CD4-positive, alpha-beta T cell treated with Interleukin-21 for 1 hour (primary cell): Measurements from ENCODE around the gene SEMA6C.
"Not testable (repeated sequence)": the region's sequence is repeated elsewhere in the genome, so short reads cannot be mapped to it uniquely, and the experiment has no call there.

Experiments used
- DNase-seq: peaks from one replicate; pipeline ENCODE4 v3.0.0-alpha.2; 2020

Gene SEMA6C

GRCh38 chr1:151146412-151147131, at the start of gene SEMA6C:
TSS of gene SEMA6C (minus strand) at chr1:151146631. CDS start at chr1:151142621, 4,010 bp downstream.
- DNase-seq = peak; percentile 88

DNA sequence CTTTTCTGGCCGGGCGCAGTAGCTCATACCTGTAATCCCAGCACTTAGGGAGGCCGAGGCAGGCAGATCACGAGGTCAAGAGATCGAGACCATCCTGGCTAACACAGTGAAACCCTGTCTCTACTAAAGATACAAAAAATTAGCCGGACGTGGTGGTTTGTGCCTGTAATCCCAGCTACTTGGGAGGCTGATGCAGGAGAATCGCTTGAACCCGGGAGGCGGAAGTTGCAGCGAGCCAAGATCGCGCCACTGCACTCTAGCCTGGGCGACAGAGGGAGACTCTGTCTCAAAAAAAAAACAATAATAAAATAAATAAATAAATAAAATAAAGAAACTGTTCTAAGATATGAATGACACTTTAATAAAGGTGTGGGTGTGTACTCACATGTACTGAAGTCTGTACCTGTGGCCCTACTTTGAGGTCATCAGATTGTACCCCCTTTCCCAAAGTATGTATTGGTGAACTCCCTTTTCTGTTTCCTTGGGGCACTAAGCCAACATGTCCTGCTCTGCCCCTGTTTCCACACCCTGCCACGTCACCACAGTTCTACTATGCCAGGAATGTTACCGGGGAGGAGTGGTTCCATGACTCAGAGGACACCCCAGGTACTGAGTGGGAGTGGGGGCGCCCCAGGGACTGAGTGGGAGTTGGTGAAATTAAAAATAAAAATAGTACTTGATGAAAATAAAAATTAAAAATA, 48.6 kb upstream of the SEMA6C start:
- DNase-seq = not testable (repeated sequence)

DNA sequence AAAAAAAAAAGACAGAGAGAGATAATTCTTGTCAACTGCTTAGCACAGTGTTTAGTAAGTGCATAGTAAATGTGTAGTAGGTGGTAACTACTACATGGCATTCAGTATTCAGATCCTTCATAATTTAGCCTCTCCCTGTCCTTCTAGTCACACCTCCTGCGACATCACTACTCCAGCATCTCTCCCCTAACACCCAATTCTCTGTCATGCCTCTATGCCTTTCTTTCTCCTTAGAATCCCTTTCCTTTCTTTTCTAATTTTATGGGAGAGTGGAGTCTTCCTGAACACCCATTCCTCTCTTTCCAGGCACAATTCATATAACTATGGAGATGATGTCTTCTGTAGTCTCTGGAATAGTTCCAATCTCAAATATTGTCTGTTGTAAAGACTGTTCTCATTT, 47.4 kb upstream of the SEMA6C start:
- DNase-seq = no peak

- no peak for DNase-seq
Measured at GRCh38 chr1:151193304-151193703, 46.9 kb upstream of the SEMA6C start.

DNA sequence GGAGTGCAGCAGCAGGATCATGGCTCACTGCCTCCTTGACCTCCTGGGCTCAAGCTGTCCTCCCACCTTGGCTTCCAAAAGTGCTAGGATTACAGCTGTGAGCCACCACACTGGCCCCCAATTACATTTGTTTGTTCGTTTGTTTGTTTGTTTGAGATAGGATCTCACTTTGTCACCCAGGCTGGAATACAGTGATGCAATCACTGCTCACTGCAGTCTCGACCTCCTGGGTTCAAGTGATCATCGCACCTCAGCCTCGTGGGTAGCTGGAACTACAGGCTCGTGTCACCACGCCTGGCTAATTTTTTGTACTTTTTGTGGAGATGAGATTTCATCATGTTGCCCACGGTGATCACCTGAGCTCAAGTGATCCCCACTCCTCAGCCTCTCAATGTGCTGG, 45.6 kb upstream of the SEMA6C start:
- no peak for DNase-seq

DNA sequence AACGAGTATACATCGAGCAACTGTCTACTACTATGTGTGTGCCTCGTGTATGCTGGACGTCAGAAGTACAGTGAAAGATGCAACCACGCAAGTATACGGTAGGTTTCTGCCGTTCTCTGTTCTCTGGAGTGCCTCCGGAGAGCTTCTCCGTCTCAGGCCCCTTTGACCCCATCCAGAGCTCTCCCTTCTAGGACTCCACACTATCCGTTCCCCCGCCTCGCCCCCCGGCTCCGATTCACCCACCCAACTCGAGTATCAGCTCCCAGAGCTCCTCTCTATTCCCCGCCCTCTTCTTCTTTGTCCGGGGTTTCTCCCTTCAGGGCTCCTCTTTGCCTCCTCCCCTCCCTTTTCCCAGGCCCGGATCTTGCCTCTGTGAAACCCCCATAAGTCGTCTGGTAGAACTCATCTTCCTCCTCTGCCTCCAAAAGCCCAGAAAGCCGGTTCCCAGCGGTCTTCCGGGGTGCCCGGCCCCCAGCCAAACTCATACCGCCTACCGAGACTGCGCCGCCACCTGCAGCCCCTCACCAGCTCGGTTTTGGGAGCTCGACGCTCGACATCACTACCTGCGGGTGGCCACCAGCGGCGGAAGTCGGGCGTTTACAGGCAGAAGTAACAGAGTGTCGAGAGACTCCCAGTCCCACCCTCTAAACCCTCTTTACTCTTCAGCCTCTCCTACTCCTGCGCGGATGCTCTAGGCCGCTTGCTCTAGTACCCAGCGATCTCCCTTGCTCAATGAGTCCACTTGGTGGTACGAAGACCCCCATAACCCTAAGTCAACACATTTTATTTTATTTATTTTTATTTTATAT, 43.4 kb upstream of the SEMA6C start, which contains the start of gene VPS72:
TSS of gene VPS72 (minus strand) at position 561 of the 809 bp plus-strand sequence. CDS start at position 485, 76 bp downstream.
- DNase-seq = peak; percentile 87

GRCh38 chr1:151188667-151189066, 42.2 kb upstream of the SEMA6C start:
- not testable (repeated sequence) for DNase-seq

GRCh38 chr1:151187205-151187604, 40.8 kb upstream of the SEMA6C start:
- no peak for DNase-seq

- DNase-seq = no peak
Measured at GRCh38 chr1:151184211-151184610, 37.8 kb upstream of the SEMA6C start.

DNA sequence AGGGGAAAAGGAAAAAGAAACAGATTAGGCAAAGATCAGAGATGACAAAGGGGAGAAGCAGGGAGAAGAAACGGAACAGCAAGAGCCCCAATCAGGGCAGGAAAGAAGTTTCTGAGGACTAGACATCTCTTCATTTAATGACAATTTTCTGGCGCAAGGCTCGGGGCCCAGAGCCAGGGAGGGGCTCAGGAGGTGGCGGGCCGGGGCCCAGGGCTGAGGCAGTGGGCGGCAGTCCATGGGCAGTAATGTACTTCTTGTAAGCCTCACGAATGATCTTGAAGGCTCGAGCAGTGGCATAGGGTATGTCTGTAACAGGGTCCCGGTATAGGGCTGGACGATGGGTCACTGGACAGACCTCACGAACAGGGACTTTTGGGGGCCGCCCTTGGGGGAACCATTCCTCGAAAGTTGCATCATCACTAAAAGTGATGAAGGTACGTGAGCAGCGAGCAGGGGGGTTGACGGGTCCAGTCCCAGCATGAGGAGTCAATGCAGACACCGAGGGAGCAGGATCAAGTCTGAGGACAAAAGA, 30.1 kb upstream of the SEMA6C start:
- no peak for DNase-seq

DNA sequence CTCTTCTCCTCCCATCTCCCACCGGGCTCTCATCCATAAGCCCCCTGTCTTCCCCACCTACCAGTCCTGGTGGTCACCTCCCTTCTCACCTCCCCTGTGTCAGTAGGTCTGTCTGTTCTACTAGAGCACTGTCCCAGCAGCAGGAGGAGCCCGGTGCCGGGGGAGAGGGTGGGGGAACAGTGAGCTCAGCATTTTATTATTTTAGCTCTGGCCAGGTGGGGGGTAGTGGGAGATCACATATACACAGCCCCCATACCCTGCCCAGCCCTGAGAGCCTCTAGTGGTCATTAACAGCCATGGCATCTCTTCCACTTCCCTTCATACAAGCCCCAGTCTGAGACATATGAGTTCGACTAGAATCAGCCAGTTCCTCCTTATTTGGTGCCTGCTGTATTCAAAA, 29.4 kb upstream of the SEMA6C start, which contains the start of gene TMOD4:
TSS of gene TMOD4 (minus strand) at position 119 of the 400 bp plus-strand sequence. CDS start 1,106 bp downstream, outside the sequence.
- DNase-seq = no peak

GRCh38 chr1:151175041-151175741, 28.8 kb upstream of the SEMA6C start:
- no peak for DNase-seq

- no peak for DNase-seq
Measured at GRCh38 chr1:151171190-151171589, 24.8 kb upstream of the SEMA6C start.

DNA sequence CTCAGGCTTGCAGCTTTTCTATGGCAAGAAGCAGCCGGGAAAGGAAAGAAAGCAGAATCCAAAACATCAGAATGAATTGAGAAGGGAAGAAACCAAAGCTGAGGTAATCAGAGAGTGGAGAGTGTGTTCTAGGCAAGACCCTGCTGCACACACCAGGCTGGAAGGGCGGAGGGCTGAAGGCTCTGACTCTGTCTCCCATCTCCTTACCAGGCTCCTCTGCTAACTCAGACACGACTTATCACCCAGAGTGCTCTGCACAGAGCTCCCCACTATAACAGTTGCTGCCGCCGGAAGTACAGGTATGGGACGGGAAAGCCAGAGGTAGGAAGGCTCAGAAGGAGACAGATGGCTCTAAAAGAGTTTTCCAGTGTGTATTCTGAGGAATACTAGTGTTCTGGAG, 20.7 kb upstream of the SEMA6C start:
- no peak for DNase-seq

DNA sequence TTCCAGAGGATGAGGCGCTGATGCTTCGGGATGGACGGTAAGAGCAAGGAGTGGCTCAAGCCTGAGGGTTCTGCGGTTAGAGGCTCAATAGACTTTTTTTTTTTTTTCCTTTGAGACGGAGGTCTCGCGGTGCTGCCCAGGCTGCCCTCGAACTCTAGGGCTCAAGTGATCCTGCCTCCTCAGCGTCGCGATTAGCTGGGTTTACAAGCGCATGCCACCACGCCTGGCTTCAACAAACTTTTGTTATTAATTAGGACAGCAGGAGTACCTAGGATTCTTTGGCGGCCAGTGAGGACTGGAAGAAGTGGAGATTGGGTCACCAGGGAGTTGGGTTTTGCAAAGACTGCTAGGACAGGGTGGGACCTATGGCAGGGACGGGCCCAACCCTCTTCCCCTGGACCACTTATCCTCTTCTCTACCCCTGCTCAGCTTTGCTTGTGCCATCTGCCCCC, 20.1 kb upstream of the SEMA6C start:
- no peak for DNase-seq

GRCh38 chr1:151165738-151166504, 19.5 kb upstream of the SEMA6C start, which contains the start of the genes LYSMD1 and SCNM1:
TSS of gene LYSMD1 (minus strand) at chr1:151165902. CDS start at chr1:151165258, 644 bp downstream.
TSS of gene SCNM1 (plus strand) at chr1:151166144. CDS start at chr1:151166153, 9 bp downstream.
- peak; percentile 98 for DNase-seq

GRCh38 chr1:151165281-151165737, 18.9 kb upstream of the SEMA6C start:
- DNase-seq = no peak

DNA sequence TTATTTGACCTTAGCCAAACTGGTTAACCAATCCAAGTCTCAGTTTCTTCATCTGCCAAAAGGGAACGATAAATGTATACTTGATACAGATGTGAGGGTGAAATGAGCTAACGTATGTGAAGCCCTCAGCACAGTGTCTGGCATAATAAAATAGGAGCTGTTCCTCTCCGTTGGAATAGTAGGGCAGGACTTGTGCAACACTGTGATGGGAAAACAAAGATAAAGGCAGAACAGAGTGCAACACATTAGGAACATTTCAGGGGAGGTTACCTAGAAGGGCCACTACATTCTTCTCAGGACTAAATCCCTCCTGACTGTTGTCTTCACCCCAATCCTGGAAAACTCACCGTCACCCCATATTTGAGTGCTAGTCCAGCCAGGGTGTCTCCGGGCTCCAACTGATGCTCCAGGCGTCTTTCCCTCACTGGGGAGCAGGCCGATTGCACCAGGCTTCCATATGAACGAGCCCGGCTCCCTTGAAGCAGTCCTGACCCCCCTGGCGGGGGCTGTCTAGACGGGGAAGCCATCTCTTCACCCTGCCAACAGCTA, 18.4 kb upstream of the SEMA6C start:
- no peak for DNase-seq

DNA sequence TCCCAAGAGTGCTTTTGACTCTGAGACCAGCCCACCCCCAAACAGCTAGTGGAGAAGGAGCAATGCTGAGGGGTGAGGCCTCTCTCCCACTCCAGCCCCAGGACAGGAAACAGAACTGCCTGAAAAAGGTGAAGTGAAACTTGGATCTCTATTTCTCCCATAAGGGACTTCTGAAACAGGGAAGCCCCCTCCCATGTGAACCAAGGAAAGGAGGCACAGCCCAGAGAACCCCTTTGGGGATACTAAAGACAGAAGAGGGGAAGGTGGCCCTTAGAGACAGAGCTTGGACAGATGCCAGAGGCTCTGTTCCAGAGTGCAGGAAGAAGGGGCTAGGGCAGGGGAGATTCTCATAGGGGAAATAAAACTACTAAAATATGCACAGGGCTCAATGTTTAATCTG, 12.9 kb upstream of the SEMA6C start:
- DNase-seq = no peak

GRCh38 chr1:151158751-151159251, 12.4 kb upstream of the SEMA6C start:
- no peak for DNase-seq

DNA sequence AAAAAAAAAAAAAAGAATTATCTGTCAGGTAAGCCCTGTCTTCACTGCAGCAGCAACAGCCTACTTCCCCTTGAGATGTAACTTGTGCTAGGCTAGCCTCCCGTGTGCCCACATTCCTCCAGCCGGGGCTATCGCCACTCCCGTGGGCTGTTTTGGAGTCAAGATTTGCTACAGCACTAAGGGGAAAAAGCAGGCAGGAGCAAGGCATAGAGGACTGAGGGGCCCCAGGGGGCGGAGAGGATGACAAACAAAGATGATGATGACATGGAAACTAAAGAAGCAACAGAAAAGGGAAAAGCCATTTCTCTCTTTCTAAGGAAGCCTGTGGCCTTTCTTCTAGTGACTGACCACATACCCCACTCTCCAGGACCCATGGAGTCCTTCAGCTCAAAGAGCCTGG, 11.9 kb upstream of the SEMA6C start:
- no peak for DNase-seq
